Stimulated activated CD4-positive, alpha-beta T cell treated with anti-CD3 and anti-CD28 coated beads, Interleukin-1b, Interleukin-23, amount 100 ng/mL, for 4 hours (primary cell): ENCODE measurements around the gene KCNG2.

Source experiments
- DNase-seq, 2 donors: peaks; one replicate each; pipeline ENCODE4 v3.0.0-alpha.2; 2020; ENCODE audit warnings: low read depth in 2 of 2

Gene KCNG2

GRCh38 chr18:79905993-79906392, 108.3 kb downstream of the KCNG2 start:
- no peak for DNase-seq

DNA sequence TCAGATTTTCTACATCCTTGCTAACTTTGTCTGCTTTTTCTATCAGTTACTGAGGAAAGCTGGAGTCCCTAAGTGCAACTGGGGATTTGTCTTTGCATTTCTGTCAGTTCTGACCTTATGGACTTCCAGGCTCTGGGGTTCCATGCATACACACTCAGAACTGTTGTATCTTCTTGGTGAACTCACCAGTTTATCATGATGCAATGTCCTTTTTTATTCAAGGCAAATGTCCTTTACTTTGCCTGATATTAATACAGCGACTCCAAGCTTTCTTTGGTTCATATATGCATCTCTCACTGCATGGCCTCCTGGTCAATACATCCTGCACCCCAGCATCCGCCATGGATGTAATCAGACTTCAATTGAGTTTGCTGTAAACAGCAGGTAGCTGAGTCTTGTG, 109.0 kb downstream of the KCNG2 start:
- no peak for DNase-seq

DNA sequence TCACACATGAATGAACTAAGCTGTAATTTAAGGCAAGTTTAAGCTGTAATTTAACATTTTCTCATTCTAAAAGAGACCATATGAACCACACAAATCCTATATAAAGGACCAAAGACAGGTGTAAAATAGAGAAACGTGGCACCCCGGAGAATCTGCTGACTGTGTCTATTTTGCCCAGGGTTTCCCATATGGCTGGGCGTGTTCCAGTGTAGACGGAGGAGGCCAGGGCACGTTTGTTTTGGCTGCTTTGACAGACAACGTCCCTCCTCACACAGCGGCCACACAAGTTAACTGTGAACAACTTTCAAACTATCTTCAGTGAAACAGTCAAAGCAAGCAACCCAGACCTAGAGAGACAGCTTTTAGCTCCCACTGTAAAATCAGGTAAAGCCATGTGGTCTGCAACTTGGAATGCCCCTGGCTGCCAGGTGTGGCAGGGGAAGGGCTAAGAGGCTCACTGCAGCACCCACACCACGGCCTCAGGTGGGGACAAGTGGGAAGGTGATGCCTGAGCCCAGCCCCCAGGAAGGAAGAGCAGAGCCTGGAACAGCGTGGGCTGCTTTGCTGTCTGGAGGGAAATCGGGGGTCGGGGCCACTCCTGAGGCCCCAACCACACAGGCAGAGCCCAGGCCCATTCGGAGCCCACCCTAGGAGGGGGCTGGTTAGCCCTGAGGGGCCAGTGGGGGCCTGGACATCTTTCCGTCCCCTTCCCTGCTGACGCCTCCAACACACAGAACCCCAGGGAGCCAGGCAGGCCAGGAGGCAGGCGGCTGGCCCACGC, 113.0 kb downstream of the KCNG2 start:
- DNase-seq, result no peak

DNA sequence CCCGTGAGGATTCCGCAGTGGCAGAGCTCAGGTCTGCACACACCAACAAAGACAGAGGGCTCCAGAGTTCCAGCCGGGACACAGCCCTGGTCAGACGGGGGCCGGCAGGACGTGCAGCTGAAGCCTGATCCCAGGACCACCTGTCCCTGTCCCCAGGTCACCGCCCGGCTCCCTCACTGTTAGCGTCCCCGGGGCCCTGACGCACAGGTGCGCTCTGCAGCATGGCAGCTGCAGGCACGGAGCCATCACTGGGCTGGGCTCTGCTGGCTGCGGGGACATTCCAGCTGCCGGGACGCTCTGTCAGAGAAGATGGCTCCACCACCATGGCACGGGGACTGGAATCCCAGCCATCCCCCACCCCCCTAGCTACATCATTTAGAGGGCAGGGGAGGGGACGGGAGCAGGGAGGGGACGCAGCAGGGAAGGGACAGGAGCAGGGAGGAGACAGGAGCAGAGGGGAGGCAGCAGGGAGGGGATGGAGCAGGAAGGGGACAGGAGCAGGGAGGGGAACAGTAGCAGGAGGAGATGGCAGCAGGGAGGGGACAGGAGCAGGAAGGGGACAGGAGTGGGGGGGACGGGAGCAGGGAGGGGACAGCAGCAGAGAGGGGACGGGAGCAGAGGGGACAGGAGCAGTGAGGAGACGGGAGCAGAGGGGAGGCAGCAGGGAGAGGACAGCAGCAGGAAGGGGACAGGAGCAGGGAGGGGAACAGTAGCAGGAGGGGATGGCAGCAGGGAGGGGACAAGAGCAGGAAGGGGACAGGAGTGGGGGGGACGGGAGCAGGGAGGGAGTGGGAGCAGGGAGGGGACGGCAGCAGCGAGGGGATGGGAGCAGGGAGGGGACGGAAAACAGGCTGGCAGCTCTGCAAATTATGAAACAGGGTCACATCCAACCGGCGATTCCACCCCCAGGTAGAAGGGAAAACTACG, 113.9 kb downstream of the KCNG2 start:
- no peak for DNase-seq

DNA sequence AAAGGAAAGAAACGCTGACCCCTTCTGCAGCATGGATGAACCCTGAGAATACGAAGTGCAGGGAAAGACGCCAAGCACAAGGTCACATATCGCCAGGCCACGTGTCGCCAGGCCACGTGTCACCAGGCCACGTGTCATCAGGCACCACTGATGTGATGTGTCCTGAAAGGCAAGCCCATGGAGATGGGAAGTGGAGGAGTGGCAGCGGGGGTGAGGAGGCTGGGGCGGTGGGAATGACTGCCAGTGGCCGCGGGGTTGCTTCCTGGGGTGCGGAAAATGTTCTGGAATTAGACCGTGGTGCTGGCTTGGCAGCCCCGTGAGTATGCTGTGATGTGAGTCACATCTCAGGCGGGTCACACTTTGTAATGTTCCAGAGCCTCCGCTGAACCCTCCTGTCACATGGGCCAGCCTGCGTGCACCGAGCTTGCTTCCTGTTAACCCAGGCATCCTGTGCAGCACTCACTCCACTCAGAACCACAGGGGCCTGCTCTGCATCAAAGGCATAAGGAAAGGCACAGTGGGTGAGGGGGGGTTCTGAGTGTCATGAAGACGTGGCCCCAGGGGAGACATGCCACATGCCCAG, 114.8 kb downstream of the KCNG2 start:
- DNase-seq, result no peak

- no peak for DNase-seq
Observed at GRCh38 chr18:79912994-79913831, 115.5 kb downstream of the KCNG2 start.

- no peak for DNase-seq
Observed at GRCh38 chr18:79914614-79915160, 116.9 kb downstream of the KCNG2 start.

DNA sequence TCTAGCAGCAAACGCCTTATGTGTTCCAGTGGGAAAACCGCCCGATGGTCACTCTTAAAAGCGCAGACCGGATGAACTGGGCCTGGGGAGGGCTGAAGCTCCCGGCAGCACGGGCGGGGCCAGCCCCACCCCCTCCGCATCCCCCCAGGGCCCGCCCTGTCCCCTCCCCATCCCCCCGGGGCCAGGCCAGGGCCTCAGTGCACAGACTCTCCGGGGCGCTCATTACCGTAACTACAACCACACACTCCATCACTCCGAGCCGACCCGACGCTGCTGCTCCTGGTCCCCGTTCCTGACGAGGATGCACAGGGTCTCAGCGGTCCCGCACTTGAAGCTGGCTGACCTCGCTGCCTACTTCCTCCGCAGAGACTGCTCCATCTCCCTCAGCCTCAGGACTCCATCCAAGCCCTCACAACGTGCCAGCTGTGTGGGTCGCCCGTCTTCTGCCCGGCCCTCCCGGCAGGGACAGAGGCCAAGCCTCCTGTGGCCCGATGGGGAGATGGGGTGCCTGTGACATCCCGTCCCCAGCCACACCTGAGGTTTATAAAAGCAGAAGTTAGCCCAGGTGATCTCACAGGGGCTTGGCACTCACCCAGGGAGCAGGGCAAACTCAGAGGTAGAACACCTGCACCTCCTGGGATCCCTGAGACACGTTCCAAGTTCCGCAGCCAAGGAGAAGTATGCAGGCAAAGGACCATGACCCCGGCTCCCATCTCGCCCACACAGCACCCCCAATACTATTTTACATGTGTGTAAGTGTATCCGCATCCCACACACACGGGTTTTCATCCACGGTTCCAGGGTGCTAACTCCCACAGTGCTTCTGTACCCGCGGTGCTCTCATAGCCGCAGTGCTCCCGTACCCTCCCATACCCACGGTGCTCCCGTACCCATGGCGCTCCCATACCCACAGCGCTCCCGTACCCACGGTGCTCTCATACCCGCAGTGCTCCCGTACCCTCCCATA, 117.7 kb downstream of the KCNG2 start:
- no peak for DNase-seq

- no peak for DNase-seq
Observed at GRCh38 chr18:79916128-79916494, 118.4 kb downstream of the KCNG2 start.

DNA sequence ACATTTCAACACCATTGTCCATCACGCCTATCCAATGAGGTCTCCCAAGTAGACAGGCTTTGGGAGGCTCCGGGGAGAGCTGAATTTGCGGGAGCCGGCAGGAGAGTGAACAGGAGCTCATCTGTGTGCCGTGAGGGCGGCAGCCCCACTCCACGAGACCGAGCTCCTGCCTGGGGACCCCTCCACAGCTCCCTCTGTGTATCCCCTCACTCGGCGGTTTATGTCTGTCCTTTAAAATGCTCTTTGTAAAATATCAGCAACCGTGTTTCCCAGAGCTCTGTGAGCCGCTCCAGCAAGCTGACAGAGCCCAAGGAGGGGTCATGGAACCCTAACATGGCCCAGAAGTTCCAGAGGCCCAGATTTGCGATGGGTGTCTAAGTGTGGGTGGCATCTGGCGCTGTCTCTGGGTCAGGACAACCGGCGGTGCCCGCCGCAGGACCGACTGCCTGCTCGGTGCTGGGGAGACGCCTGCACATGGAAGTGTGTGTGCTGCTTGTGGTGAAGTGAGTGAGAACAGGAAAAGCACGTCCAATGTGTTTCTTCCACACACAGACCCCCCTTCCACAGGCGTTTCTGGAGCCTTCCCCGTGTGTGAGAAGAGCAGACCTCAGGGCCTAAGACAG, 118.9 kb downstream of the KCNG2 start:
- DNase-seq, result no peak

- DNase-seq, result no peak
Observed at GRCh38 chr18:79917169-79917852, 119.6 kb downstream of the KCNG2 start.

- DNase-seq, result no peak
Observed at GRCh38 chr18:79917853-79918614, 120.3 kb downstream of the KCNG2 start.

- no peak for DNase-seq
Observed at GRCh38 chr18:79918615-79919011, 120.9 kb downstream of the KCNG2 start.

- DNase-seq, result no peak
Observed at GRCh38 chr18:79919089-79919488, 121.4 kb downstream of the KCNG2 start.

- no peak for DNase-seq
Observed at GRCh38 chr18:79921984-79922965, 124.5 kb downstream of the KCNG2 start.

- no peak for DNase-seq
Observed at GRCh38 chr18:79922971-79923411, 125.3 kb downstream of the KCNG2 start.
